HG02870 (cell line): Measurements from ENCODE around the gene ACSF3.

ENCODE experiments used
- ATAC-seq: cut with Tn5 transposase; IDR thresholded peaks from one replicate; pipeline ENCODE4 v1.9.1; 2021; ENCODE audit warnings: mild to moderate bottlenecking, moderate library complexity; ENCODE audit not compliant: unreplicated experiment

ACSF3 gene

DNA sequence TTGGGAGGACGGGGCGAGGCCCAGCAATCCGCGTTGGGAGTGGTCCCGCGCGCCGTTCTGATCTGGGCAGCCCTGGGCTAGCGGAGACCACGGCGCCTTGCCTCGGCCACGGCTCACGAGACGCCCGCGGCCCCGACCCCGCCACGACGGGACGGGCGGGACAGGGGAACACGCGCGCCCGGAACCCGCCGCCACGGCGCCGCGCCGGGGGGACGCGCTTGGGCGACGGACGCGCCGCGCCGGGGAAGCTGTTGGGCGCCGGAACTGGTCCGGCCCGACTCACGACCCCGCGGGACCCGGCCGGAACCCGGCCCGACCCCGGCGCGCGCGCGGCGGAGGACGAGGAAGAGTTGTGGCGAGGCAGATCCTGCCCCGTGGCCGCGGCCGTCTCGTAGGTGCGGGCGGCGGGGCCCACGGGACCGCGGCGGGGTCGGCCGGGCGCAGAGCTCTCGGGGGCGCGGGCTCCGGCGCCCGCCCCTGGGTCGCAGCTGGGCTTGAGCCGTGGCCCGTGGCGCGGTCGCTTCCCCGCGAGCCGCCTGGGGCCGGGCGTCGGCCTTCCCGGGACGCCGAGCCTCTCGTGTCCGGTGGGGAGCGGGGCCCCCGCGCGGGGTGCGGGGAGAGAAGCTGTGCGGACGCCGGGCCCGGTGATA lies at the start of gene ACSF3:
ACSF3 (plus strand) TSS at position 251 of the 650 bp plus-strand sequence. CDS start 6,830 bp downstream, outside the sequence.
- ATAC-seq = no peak

- ATAC-seq = no peak
Measured at GRCh38 chr16:89044418-89045180, 49.1 kb upstream of the ACSF3 start.

DNA sequence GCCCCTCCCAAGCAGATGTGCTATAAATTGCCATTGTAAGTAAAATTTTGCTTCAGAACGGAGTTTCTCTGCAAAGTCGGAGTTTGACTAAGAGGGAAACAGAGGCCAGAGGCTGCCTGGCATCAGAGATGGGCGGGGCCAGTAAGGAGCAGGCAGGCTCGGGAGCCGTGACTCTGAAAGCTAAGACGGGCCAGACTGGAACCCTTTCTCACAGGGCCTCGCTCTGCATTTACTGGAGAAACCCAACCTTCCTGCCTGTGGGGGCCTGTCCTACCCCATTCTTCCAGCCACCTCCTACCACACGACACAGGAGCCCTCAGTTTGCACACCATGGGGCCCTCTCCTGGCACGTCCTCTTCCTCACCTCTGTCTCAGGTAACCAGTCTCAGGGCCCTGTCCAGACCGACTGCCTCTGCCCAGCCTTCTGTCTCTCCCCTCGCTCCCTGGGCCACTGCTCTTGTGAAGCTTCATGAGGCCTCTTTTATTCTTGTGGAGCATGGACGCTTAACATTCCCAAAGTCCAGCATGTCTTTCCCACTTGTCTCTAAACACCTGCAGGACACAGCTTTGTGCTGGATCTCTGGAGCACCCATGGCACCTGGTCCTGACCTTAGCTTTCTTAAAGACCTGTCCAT lies 48.4 kb upstream of the ACSF3 start:
- ATAC-seq = no peak

GRCh38 chr16:89045881-89046280 lies 47.8 kb upstream of the ACSF3 start:
- no peak for ATAC-seq

DNA sequence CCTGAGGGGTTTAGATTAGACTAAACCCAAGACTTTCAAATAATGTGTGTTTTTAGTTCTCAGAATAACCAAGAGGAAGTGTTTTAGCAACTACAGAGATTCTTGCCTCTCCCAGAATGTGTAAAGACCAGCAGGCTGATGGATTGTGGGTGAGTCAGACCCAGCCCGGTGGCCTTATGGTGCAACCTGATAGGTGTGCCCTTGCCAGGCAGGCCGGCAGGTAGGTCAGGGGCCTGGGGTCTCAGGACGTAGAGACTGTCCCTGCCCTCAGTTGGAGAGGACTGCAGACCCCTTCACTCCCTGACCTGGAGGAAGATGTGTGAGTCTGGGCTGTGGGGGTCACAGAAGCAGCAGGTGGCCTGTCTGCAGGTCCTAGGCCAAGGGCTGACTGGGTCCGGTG lies 47.2 kb upstream of the ACSF3 start:
- no peak for ATAC-seq

GRCh38 chr16:89047331-89048089 lies 46.1 kb upstream of the ACSF3 start:
- no peak for ATAC-seq

DNA sequence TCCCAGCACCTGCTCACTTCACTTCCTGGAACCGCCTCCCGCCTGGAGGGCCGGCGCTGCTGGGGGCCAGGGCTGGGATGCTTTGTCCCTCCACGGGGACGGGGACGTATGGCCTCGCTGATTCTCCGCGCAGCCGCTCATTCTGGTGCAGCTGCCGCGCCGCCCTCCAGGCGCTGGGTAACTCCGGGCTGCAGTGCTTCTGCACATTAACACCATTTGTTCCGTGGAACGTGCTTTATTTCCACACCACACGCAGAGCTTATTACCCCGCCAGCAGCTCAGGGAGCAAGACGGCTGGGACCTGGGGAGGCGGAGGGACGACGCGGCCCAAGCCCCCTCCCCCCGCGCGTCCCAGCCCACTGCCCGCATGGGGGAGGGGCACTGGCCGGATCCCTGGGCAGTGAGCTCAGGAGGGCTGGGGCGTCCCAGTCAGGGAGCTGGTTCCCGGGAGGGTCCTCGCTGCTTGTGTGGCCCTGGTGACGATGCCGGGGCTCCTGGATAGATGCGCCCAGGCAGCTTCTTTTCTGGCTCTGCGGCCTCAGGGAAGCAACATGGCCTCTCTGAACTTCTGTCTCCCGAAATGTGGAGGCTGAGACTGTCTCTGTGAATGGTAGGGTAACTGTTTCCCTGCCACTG lies 45.4 kb upstream of the ACSF3 start:
- ATAC-seq = no peak

DNA sequence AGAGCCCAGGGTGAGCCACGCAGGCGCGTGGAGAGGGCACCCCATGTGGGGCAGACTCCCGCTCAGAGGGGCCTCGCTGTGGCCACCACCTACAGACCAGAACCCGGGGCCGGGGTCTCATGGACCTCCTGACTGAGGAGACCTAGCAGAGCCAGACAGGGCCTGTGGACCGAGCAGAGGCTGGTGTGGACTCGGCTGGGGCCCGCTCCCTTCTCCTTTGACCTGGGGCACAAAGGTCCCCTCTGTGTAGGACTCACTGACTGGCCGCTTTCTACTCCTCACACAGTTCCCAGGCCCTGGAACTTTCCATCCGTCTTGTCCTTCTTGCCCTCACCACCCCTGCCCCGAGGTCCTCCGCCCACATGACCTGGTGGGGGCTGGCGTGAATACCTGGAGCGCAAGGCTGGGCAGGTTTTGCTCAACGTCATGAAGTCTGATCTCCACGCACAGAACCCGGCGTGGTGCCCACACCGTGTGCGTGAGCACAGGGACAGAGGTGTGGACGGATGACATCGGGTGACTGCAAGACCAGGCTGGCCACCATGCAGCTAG lies 44.7 kb upstream of the ACSF3 start:
- ATAC-seq = no peak

GRCh38 chr16:89049484-89050118 lies 44.1 kb upstream of the ACSF3 start:
- no peak for ATAC-seq

DNA sequence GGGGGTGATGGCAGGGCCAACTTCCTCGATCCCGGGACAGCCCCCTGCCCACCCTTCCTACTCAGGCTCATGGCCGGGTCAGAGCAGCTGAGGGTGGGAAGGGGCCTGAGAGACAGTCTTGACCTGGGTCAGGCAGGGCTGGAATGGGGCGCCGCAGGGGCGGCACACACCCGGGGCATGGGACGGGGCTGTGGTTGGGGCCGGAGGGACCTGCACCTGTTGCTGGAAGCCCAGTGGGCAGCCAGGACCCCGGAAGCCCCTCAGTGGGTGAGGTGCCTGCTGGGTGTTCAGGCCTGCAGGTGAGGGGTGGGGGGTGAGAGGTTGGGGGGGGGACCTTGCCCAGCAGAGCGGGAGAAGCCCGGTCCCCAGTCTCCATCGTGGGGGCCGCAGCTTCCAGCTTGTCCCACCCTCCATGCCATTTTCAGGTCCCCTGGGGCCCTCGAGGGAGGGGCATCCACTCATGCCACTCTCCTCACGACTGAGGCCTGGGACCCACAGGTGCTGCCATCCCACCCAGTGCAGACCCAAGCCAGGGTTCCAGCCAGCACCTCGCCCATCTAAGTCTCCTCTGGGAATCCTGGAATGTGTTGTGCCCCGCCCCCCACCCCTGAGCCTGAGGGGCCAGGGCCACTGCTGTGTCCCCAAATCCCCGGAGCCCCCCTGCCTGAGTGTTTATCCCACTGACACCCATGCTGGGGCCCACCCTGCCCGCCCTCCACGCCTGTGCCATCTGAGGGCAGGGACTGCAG lies 43.4 kb upstream of the ACSF3 start:
- no peak for ATAC-seq

GRCh38 chr16:89050868-89051311 lies 42.8 kb upstream of the ACSF3 start:
- ATAC-seq = no peak

GRCh38 chr16:89051521-89052166 lies 42.0 kb upstream of the ACSF3 start:
- no peak for ATAC-seq

DNA sequence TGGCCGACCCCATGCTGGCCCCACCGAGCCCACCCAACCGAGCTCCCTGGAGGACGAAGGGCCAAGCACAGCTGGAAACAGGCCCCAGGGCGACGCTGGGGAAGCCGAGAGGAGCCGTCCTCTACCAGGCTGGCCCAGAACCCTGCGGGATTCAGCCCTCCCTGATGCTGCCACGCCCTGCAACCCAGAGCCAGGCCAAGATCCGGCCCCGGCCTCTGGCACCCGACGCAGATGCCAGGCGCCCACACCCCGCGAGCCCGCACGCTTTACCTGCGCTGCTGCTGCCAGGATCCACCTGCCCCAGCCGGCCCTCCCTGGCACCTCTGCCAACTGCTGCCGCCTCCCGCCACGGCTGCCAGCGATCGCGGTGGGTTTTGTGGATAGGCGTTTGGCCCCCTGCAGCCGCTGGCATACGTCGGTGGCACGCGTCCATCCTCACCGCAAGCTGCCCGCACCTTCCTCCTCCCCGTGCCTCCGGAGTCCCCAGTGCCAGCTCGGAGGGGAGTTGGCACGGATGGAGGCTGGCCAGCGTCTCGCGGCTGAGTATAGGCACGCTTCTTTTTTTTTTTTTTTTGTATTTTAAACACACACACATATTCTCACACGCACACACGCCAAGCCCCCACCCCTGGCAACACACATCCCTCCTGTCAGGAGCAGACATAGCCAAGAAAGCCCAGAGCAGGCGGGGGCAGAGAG lies 41.3 kb upstream of the ACSF3 start:
- no peak for ATAC-seq

DNA sequence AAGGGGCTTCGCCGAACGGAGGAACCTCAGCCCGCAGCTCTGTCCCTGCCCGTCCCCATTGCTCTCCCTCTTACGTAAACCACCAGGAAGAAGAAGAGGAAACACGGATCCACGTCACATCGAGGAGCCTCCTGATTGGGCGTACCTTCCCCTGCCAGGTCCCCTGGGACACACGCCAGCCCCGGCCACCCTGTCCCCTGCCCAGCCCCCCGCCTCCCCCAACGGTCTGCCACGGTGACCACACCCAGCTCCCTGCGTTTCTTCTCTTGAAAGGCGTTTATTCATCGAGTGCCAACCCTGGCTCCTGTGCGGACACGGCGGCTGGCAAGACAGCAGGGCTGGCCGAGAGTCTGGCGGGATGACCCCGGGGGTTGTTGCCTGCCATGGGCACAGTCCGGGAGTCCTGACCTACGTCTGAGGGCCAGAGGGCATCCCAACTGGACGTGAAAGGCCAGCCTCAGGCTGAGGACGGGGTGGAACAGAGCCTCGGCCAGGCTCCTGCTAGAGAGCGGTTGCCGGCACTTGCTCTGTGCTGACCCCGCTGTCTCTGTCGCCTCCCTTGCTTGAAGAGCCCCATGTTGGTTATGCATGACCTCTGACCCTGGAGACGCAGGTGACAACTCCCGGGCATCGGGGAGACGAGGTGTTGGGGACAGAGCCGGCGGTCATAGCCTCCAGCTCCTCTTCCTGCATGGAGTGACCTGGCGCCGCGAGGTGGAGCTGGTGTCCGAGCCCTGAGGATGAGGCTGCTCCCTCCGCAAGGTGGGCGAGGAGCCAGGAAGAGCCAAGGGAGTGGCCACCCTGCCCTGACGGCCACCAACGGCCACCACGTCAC lies 40.5 kb upstream of the ACSF3 start:
- ATAC-seq = no peak

GRCh38 chr16:89053725-89054029 lies 40.0 kb upstream of the ACSF3 start:
- no peak for ATAC-seq

GRCh38 chr16:89054261-89054661 lies 39.4 kb upstream of the ACSF3 start:
- ATAC-seq = no peak

DNA sequence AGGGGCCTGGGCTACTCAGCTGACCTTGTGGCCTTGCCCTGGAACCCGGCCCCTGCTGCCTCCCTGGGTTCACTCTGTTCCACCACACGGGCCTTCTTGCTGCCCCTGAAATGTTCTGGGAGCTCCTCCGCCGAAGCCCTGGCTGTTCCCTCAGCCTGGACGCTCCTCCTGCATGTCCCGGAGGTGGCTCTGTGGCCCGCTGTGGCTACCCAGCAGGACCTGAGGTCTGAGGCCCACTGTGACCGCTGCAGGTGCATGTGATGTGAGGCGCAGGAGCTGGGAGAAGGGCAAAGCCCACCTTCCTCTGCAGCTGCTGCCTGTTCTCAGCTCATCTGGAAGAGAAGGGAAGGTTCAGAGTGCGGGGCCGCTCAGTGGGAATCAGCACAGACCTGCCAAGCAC lies 38.9 kb upstream of the ACSF3 start:
- no peak for ATAC-seq

DNA sequence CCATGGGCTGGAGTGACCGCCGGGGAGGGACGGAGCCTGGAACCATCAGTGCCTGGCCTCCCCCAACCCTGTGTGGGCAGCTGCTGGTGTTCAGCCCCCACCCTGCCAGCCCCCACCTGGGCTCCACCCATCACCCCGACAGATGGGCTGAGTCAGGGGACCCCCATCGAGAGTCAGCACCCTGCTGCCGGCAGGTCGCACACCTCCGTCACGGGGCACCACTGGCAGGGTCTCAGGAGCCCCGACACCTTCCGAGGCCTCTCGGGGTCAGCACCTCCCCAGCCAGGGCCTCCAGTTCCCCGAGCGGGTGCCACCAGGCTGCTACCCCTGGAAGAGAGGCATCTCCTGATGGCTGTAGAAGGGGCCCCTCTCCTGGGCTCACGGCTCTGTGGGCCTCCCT lies 38.3 kb upstream of the ACSF3 start:
- ATAC-seq = no peak
